OCI-LY1 (cell line): ENCODE results near the gene EBF3.

Experiments
- CTCF ChIP-seq: fragments of 200-600 bp; sonication (generic), shearing (Covaris generic); IDR thresholded peaks from 2 replicates; pipeline ENCODE4 v1.5.1; 2017; ENCODE audit warnings: mild to moderate bottlenecking, antibody characterized with exemption, low read length, moderate library complexity, mixed read lengths
- EZH2 ChIP-seq: fragments of 200-600 bp; sonication (generic), shearing (Covaris generic); IDR thresholded peaks from 2 replicates; pipeline ENCODE4 v1.8.0; 2017; ENCODE audit warnings: borderline replicate concordance, mixed run types, mild to moderate bottlenecking, antibody characterized with exemption, low read length, moderate library complexity, mixed read lengths

DNA sequence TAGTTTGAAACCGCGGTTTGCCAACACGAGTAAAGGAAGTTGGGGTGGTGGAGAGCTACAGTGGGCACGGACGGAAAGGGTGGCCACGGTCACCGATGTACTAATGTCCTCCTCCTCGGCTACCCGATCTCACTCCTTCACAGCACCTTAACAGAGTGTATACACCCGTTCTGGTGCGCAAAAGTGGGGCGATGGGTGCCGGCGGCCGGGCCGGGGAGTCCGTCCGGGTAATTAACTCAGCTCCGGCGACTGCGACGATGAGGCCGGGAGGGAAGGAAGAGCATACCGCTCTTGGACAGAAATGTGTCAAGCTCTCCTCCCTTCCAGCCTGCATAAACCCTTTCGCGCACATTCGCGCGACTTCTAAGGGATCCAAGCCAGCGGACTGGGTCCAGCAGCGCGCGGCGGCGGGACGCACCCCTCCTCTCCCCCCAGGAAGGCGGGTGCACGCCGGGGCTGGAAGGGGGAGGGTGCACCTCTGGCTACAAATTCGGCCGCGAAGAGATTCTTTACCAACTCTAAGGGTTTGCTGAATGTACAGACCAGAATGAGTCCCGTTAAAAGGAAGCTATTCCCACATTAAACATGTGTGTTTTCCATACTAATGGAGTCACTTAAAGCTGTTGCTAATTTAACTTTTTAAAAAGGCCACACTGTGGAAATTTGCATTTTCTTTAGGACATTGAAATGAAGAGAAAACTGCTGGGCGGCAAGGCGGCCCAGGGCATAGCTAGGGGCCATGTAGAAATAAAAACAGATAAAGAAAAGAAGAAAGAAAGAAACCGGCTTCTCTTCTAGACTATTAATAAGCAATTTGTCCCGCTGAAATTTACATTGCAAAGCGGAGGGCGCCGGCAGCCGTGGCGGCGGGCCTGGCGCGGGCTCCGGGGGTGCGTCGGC lies 6.6 kb upstream of the EBF3 start:
- TF ChIP-seq CTCF (no peak), EZH2 (no peak)
